Measurements from ENCODE around the gene PSMA8. TPM values are rescaled to one million over a fixed set of nuclear protein-coding genes. Genes with fewer than 3 reads are reported as not detected.

The PSMA8 gene
- total and polyA plus RNA-seq, 2 of the 8 experiments (the other 6 are each of a cell fraction or from before 2014, with no cell fraction given): not detected

- no peak for TF ChIP-seq CTCF (IDR thresholded peaks at IDR 0.05; ENCODE audit: control extremely low read depth in 1 of 3, insufficient read depth in 1 of 3, low read depth in 1 of 3, low read length in 3 of 3)
- no peak for TF ChIP-seq TBP (IDR thresholded peaks at IDR 0.05; ENCODE audit: low read depth, low read length)
- no peak for TF ChIP-seq RBBP5 (IDR thresholded peaks at IDR 0.05; ENCODE audit: borderline replicate concordance, low read depth, low read length)
- TF ChIP-seq SP2 (IDR thresholded peaks at IDR 0.05; ENCODE audit: low read length): no peak
- TF ChIP-seq ASH2L (IDR thresholded peaks at IDR 0.05; ENCODE audit: low read length): no peak
- no peak for TF ChIP-seq YY1 (IDR thresholded peaks at IDR 0.05; ENCODE audit: low read depth, low read length)
- TF ChIP-seq TAF7 (optimal IDR thresholded peaks at IDR 0.05; ENCODE audit: borderline replicate concordance, low read depth, low read length): no peak
Observed at GRCh38 chr18:26228562-26229260, 95.0 kb downstream of the PSMA8 start (continued).

Measured in H1 (cell line).